HG03469 (cell line): ENCODE measurements around the gene MCC.

Source experiments
- ATAC-seq: cut with Tn5 transposase; IDR thresholded peaks from one replicate; pipeline ENCODE4 v1.9.1; 2021; ENCODE audit warnings: mild to moderate bottlenecking, moderate library complexity, moderate number of reproducible peaks; ENCODE audit not compliant: unreplicated experiment

MCC gene

GRCh38 chr5:113123618-113124017, 364.6 kb downstream of the MCC start:
- ATAC-seq: no peak

- no peak for ATAC-seq
Measured at GRCh38 chr5:113122053-113122452, 366.2 kb downstream of the MCC start.

- ATAC-seq: no peak
Measured at GRCh38 chr5:113119246-113119924, 368.9 kb downstream of the MCC start.

GRCh38 chr5:113118765-113119164, 369.5 kb downstream of the MCC start:
- no peak for ATAC-seq

- ATAC-seq: no peak
Measured at GRCh38 chr5:113118298-113118697, 370.0 kb downstream of the MCC start.

GRCh38 chr5:113117543-113118115, 370.6 kb downstream of the MCC start:
- no peak for ATAC-seq

GRCh38 chr5:113115956-113116355, 372.3 kb downstream of the MCC start:
- no peak for ATAC-seq

GRCh38 chr5:113115061-113115460, 373.2 kb downstream of the MCC start:
- no peak for ATAC-seq

GRCh38 chr5:113114559-113114958, 373.7 kb downstream of the MCC start:
- no peak for ATAC-seq

GRCh38 chr5:113112435-113112834, 375.8 kb downstream of the MCC start:
- ATAC-seq: no peak

GRCh38 chr5:113110117-113110516, 378.1 kb downstream of the MCC start:
- ATAC-seq: no peak

GRCh38 chr5:113109344-113109743, 378.9 kb downstream of the MCC start:
- no peak for ATAC-seq

- no peak for ATAC-seq
Measured at GRCh38 chr5:113108485-113108884, 379.8 kb downstream of the MCC start.

GRCh38 chr5:113106821-113107220, 381.4 kb downstream of the MCC start:
- ATAC-seq: no peak

- no peak for ATAC-seq
Measured at GRCh38 chr5:113105693-113106280, 382.5 kb downstream of the MCC start.

- ATAC-seq: no peak
Measured at GRCh38 chr5:113103330-113103729, 384.9 kb downstream of the MCC start.

- ATAC-seq: no peak
Measured at GRCh38 chr5:113102121-113102531, 386.1 kb downstream of the MCC start.

GRCh38 chr5:113100981-113101380, 387.3 kb downstream of the MCC start:
- no peak for ATAC-seq

- no peak for ATAC-seq
Measured at GRCh38 chr5:113099822-113100221, 388.4 kb downstream of the MCC start.

GRCh38 chr5:113098378-113098777, 389.9 kb downstream of the MCC start:
- no peak for ATAC-seq

GRCh38 chr5:113095831-113096230, 392.4 kb downstream of the MCC start:
- ATAC-seq: no peak

GRCh38 chr5:113093558-113093957, 394.7 kb downstream of the MCC start:
- no peak for ATAC-seq
